Left hindlimb (tissue), 1 donor: Measurements from ENCODE around the gene DYNC2LI1.

Experiments
- DNase-seq: peaks from one replicate; pipeline ENCODE4 v3.0.0-alpha.2; 2018

Gene DYNC2LI1

GRCh38 chr2:43764086-43764705 is 9.6 kb upstream of the DYNC2LI1 start:
- DNase-seq: no peak

- DNase-seq: no peak
These were observed 7.8 kb upstream of the DYNC2LI1 start for GRCh38 chr2:43766006-43766405.

- DNase-seq: no peak
These were observed 778 bp downstream of the DYNC2LI1 start for GRCh38 chr2:43774617-43775016.

GRCh38 chr2:43776324-43776723 is 2.5 kb downstream of the DYNC2LI1 start:
- no peak for DNase-seq

- no peak for DNase-seq
These were observed 3.6 kb downstream of the DYNC2LI1 start for GRCh38 chr2:43777306-43777926.

- no peak for DNase-seq
These were observed 4.4 kb downstream of the DYNC2LI1 start for GRCh38 chr2:43778233-43778632.

- no peak for DNase-seq
These were observed 14.1 kb downstream of the DYNC2LI1 start for GRCh38 chr2:43787895-43788294.

GRCh38 chr2:43788646-43789045 is 14.8 kb downstream of the DYNC2LI1 start:
- DNase-seq: no peak

- DNase-seq: no peak
These were observed 16.3 kb downstream of the DYNC2LI1 start for GRCh38 chr2:43790147-43790546.

GRCh38 chr2:43791035-43791765 is 17.4 kb downstream of the DYNC2LI1 start:
- no peak for DNase-seq

GRCh38 chr2:43792653-43793052 is 18.8 kb downstream of the DYNC2LI1 start:
- no peak for DNase-seq

- DNase-seq: no peak
These were observed 21.1 kb downstream of the DYNC2LI1 start for GRCh38 chr2:43794956-43795355.

- DNase-seq: no peak
These were observed 22.4 kb downstream of the DYNC2LI1 start for GRCh38 chr2:43796206-43796605.

- no peak for DNase-seq
These were observed 24.5 kb downstream of the DYNC2LI1 start for GRCh38 chr2:43798300-43798699.

GRCh38 chr2:43800894-43801293 is 27.1 kb downstream of the DYNC2LI1 start:
- DNase-seq: no peak

- DNase-seq: no peak
These were observed 28.3 kb downstream of the DYNC2LI1 start for GRCh38 chr2:43802135-43802534.

GRCh38 chr2:43803113-43803512 is 29.3 kb downstream of the DYNC2LI1 start:
- no peak for DNase-seq

- DNase-seq: no peak
These were observed 32.8 kb downstream of the DYNC2LI1 start for GRCh38 chr2:43806719-43807031.

GRCh38 chr2:43810452-43810851 is 36.6 kb downstream of the DYNC2LI1 start:
- no peak for DNase-seq

- no peak for DNase-seq
These were observed 37.0 kb downstream of the DYNC2LI1 start for GRCh38 chr2:43810888-43811287.

GRCh38 chr2:43812006-43812405 is 38.2 kb downstream of the DYNC2LI1 start:
- no peak for DNase-seq

GRCh38 chr2:43812947-43813346 is 39.1 kb downstream of the DYNC2LI1 start:
- DNase-seq: no peak

- DNase-seq: no peak
These were observed 40.9 kb downstream of the DYNC2LI1 start for GRCh38 chr2:43814711-43815110.

- DNase-seq: no peak
These were observed 44.9 kb downstream of the DYNC2LI1 start for GRCh38 chr2:43818761-43819160.
